OCI-LY7 (cell line): Measurements from ENCODE around the gene SPEN. TPM values are rescaled to one million over a fixed set of nuclear protein-coding genes. Genes with fewer than 3 reads are reported as not detected.

Experiments
- BruUV-seq: library from RNA; stranded (reverse); fragments of 400-500 nt; replicated peaks from 2 replicates; lab custom pipeline; 2021; lab: Mats Ljungman, UMichigan
- CTCF ChIA-PET: fragments of 300-600 bp; sonication (Branson Sonifier 250); formaldehyde crosslinking; loops from one replicate; lab custom pipeline; 2022; ENCODE audit warnings: antibody characterized with exemption; ENCODE audit not compliant: unreplicated experiment; lab: Charles Lee
- POLR2A ChIA-PET: fragments of 300-600 bp; sonication (Branson Sonifier 250); formaldehyde crosslinking; loops from one replicate; lab custom pipeline; 2022; ENCODE audit warnings: antibody characterized with exemption; lab: Charles Lee
- DNase-seq: peaks from one replicate; pipeline ENCODE4 v3.0.0-alpha.2; 2015; ENCODE audit warnings: low spot score
- H2AFZ ChIP-seq: fragments of 200-600 bp; sonication (generic), shearing (Covaris generic); 2 replicates; pipeline ENCODE4 v1.6.1; 2014; ENCODE audit warnings: mild to moderate bottlenecking, antibody characterized with exemption, low read length, moderate library complexity
- H3K27ac ChIP-seq: fragments of 200-600 bp; sonication (generic); 2 replicates; pipeline ENCODE4 v1.5.1; 2014; ENCODE audit warnings: mixed run types, low read depth, mild to moderate bottlenecking, moderate library complexity, low read length, inconsistent platforms; ENCODE audit not compliant: poor library complexity, severe bottlenecking
- H3K36me3 ChIP-seq: fragments of 200-600 bp; sonication (generic); 2 replicates; pipeline ENCODE4 v1.6.1; 2014; ENCODE audit warnings: mild to moderate bottlenecking, antibody characterized with exemption, low read length, moderate library complexity, mixed read lengths; ENCODE audit not compliant: insufficient read depth
- H3K4me1 ChIP-seq: fragments of 200-600 bp; sonication (generic); 2 replicates; pipeline ENCODE4 v1.5.1; 2014; ENCODE audit warnings: mild to moderate bottlenecking, low read length; ENCODE audit not compliant: insufficient read depth, poor library complexity, severe bottlenecking
- H3K4me2 ChIP-seq: fragments of 200-600 bp; sonication (generic); 2 replicates; pipeline ENCODE4 v1.6.1; 2014; ENCODE audit warnings: mild to moderate bottlenecking, low read length
- H3K4me3 ChIP-seq: fragments of 200-600 bp; sonication (generic); 2 replicates; pipeline ENCODE4 v1.5.1; 2014; ENCODE audit warnings: mild to moderate bottlenecking, low read depth, low read length; ENCODE audit not compliant: poor library complexity, severe bottlenecking
- H3K79me2 ChIP-seq: fragments of 200-600 bp; sonication (generic); 2 replicates; pipeline ENCODE4 v1.6.1; 2016; ENCODE audit warnings: low read depth, mild to moderate bottlenecking, low read length, moderate library complexity, mixed read lengths; ENCODE audit not compliant: insufficient read depth
- H3K9me2 ChIP-seq: fragments of 200-600 bp; sonication (generic); 2 replicates; pipeline ENCODE4 v1.6.1; 2016; ENCODE audit warnings: mild to moderate bottlenecking, low read length, mixed read lengths; ENCODE audit not compliant: insufficient read depth
- H3K9me3 ChIP-seq: fragments of 200-600 bp; sonication (generic); 2 replicates; pipeline ENCODE4 v1.6.1; 2014; ENCODE audit warnings: mild to moderate bottlenecking, mixed run types, low read length, mixed read lengths
- H4K20me1 ChIP-seq: fragments of 200-600 bp; sonication (generic); 2 replicates; pipeline ENCODE4 v1.6.1; 2014; ENCODE audit warnings: mild to moderate bottlenecking, antibody characterized with exemption, low read length, moderate library complexity, mixed read lengths; ENCODE audit not compliant: insufficient read depth
- EZH2phosphoT487 ChIP-seq: fragments of 200-600 bp; sonication (generic); IDR thresholded peaks from 2 replicates; pipeline ENCODE4 v1.6.1; 2018; ENCODE audit warnings: low read depth, borderline replicate concordance, mild to moderate bottlenecking, mixed run types, antibody characterized with exemption, low read length, moderate library complexity, mixed read lengths
- intact Hi-C: fragments of 100-400 bp; cut with micrococcal nuclease; formaldehyde crosslinking; loops from one replicate; pipeline ENCODE4 v1.10.0; 2022; ENCODE audit not compliant: unreplicated experiment
- total RNA-seq, 2 experiments: library from RNA; depleted of rRNA in 1 of 2; stranded (reverse); fragments of >200 nt in 1 of 2; shearing (Covaris generic) in 1 of 2; gene quantifications; 2 replicates each; pipeline ENCODE4 v1.2.3, GENCODE V29; 2014 to 2022
- TF ChIP-seq, protein P1 (sequence below): fragments of 200-600 bp; sonication (generic); conservative IDR thresholded peaks from 2 replicates; pipeline ENCODE4 v1.5.1; 2014; ENCODE audit warnings: mild to moderate bottlenecking, antibody characterized with exemption, low read length, moderate library complexity, mixed read lengths

Gene SPEN
- total RNA-seq, 2 experiments from 2014 or later = 40.7 to 87.1 TPM

DNA sequence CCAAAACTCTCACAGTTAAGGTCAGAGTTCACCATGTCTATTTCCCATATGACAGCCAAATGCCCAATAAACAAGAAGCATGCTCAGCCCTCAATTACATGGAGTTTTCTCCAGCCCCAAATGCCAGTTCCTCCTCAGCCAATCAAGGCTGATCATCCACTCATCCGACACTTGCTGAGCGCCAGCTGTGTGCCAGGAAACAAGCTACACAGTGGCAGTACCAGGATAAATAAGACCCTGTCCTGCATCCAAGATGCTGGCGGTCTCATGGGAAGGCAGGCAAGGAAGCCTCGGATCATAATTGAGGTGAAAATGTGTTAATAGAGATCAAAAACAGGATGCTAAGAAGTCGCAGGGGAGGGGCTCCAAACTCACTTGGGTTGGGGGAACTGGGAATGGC, 120.7 kb downstream of the SPEN start:
- no peak for TF ChIP-seq EZH2phosphoT487
- TF ChIP-seq, protein P1, sequence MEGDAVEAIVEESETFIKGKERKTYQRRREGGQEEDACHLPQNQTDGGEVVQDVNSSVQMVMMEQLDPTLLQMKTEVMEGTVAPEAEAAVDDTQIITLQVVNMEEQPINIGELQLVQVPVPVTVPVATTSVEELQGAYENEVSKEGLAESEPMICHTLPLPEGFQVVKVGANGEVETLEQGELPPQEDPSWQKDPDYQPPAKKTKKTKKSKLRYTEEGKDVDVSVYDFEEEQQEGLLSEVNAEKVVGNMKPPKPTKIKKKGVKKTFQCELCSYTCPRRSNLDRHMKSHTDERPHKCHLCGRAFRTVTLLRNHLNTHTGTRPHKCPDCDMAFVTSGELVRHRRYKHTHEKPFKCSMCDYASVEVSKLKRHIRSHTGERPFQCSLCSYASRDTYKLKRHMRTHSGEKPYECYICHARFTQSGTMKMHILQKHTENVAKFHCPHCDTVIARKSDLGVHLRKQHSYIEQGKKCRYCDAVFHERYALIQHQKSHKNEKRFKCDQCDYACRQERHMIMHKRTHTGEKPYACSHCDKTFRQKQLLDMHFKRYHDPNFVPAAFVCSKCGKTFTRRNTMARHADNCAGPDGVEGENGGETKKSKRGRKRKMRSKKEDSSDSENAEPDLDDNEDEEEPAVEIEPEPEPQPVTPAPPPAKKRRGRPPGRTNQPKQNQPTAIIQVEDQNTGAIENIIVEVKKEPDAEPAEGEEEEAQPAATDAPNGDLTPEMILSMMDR = no peak
- no peaks in the 10 kb centered on the region for H3K9me3 ChIP-seq

DNA sequence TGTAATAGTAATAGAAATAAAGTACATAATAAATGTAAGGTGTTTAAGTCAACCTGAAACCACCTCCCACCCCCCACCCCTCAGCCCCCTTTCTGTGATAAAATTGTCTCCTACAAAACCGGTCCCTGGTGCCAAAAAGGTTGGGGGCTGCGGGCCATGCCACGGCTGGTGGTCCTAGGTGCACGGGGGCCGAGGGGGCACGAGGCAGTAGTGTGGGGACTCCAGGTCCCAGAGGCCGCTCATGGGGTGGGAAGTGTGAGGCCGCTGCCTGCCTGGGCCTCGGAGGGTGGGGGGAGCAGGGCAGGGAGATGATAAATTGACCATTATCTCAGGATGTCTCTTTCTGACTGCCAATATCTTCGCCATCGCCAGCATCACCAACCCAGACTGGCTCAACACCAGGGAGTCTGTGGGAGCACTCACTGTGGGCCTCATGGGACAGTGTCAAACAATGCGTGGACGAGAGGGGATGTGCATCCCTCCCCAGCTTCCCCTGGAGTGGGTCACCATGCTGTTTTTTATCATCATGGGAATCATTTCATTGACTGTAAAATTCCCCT, 121.9 kb downstream of the SPEN start:
- Histone ChIP-seq H2AFZ (no peak overlapping the region), H3K27ac (no peak overlapping the region), H3K4me1 (peaks cover 38% of the 10 kb centered on the region), H3K79me2 (peaks cover 52% of the 10 kb centered on the region; the same call in 1 of the 2 replicates), H3K9me3 (no peaks in the 10 kb centered on the region), H3K4me3 (no peak overlapping the region), H4K20me1 (peaks cover 11% of the 10 kb centered on the region; the same call in 1 of the 2 replicates), H3K9me2 (no peaks in the 10 kb centered on the region), H3K36me3 (peaks cover 79% of the 10 kb centered on the region), H3K4me2 (no peak overlapping the region)
- no peak for TF ChIP-seq EZH2phosphoT487
- TF ChIP-seq, protein P1 = no peak
- POLR2A ChIA-PET = interaction anchor here (0.6 to 1.4 kb wide), 2 partner anchors 8 to 145 kb away, joined by 3 read pairs; no protein-coding TSS in a partner anchor
- BruUV-seq = no TSS peak
- no peak for DNase-seq
- intact Hi-C loops = no loop called here
- CTCF ChIA-PET = interaction anchor here (0.6 kb wide), 1 partner anchor 122 kb away, joined by 3 read pairs; the partner anchor contains the start of gene SPEN

More for the DNA sequence above, 120.7 kb downstream of the SPEN start:
- Histone ChIP-seq H4K20me1 (peaks cover 11% of the 10 kb centered on the region; the same call in 1 of the 2 replicates), H2AFZ (no peak overlapping the region), H3K9me2 (no peaks in the 10 kb centered on the region), H3K27ac (no peak overlapping the region), H3K79me2 (peaks cover 43% of the 10 kb centered on the region; the same call in 1 of the 2 replicates), H3K4me1 (peaks cover 38% of the 10 kb centered on the region), H3K4me3 (no peak overlapping the region), H3K36me3 (peaks cover 78% of the 10 kb centered on the region), H3K4me2 (no peak overlapping the region)
- ChIA-PET POLR2A (no interaction called here), CTCF (no interaction called here)
- BruUV-seq = no TSS peak
- DNase-seq = no peak
- intact Hi-C loops = no loop called here

DNA sequence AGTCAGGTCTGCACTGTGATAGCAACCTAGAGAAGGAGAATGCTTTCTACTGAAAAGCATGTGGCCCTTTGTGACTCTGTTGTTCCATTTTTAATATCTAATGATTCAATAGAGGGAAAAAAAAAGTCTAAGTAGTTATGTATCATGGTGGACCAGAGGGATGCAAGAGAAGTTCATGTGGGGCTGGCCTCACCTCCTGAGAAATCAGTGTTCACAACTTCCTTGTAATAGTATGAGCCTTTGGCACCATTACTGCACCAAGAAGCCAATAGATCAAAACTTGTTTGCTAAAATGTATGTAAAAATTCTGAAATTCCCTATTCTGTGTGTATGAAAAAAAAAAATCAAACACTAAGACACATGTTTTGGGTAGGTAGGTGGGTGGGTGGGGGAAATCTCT, 123.4 kb downstream of the SPEN start:
- intact Hi-C loops = loop anchor here (10.0 kb wide), 1 partner anchor 384 kb away; the partner anchor contains the start of gene FBXO42
- DNase-seq = no peak
- Histone ChIP-seq H3K9me2 (no peaks in the 10 kb centered on the region), H3K4me1 (peaks cover 30% of the 10 kb centered on the region), H2AFZ (no peak overlapping the region), H3K9me3 (no peaks in the 10 kb centered on the region), H3K27ac (no peak overlapping the region), H3K79me2 (peaks cover 44% of the 10 kb centered on the region; the same call in 1 of the 2 replicates), H4K20me1 (peaks cover 3% of the 10 kb centered on the region; the same call in 1 of the 2 replicates), H3K4me2 (no peak overlapping the region), H3K4me3 (no peak overlapping the region), H3K36me3 (peaks cover 66% of the 10 kb centered on the region)
- TF ChIP-seq EZH2phosphoT487 = no peak
- TF ChIP-seq, protein P1 = no peak
- BruUV-seq = no TSS peak
- ChIA-PET CTCF (no interaction called here), POLR2A (interaction anchor here (0.7 kb wide), 1 partner anchor 147 kb away, joined by 3 read pairs; no protein-coding TSS in a partner anchor)
